ENCODE results near the gene PHF21A. TPM values are rescaled to one million over a fixed set of nuclear protein-coding genes. Genes with fewer than 3 reads are reported as not detected.

Gene PHF21A
- total RNA-seq, 2 donors from 2014 or later = 69.2 to 70.2 TPM

- Mint-ChIP-seq H3K36me3 (ENCODE audit: insufficient read depth in 2 of 2) (peaks cover 0 to 2% of the 10 kb centered on the region in 2 donors), H3K4me3 (no peak overlapping the region), H3K27ac (no peak overlapping the region), H3K27me3 (ENCODE audit: low read depth) (no peaks in the 10 kb centered on the region), H3K9me3 (no peaks in the 10 kb centered on the region), H3K4me1 (ENCODE audit: low read depth) (peaks cover 12% of the 10 kb centered on the region)
- DNase-seq (no peak), ATAC-seq (replicated peaks in 1 of 2) (no peak)
These were observed 183.3 kb downstream of the PHF21A start for GRCh38 chr11:45937916-45938315.

- Mint-ChIP-seq H3K9me3 (no peaks in the 10 kb centered on the region), H3K36me3 (ENCODE audit: insufficient read depth in 2 of 2) (peaks cover 0 to 2% of the 10 kb centered on the region in 2 donors), H3K27me3 (ENCODE audit: low read depth) (no peaks in the 10 kb centered on the region), H3K27ac (peak overlapping the region; percentile 8), H3K4me1 (ENCODE audit: low read depth) (peaks cover 4% of the 10 kb centered on the region), H3K4me3 (no peak overlapping the region)
- ATAC-seq (replicated peaks in 1 of 2) (no peak), DNase-seq (no peak)
These were observed 184.7 kb downstream of the PHF21A start for GRCh38 chr11:45936511-45937054.

GRCh38 chr11:45935349-45936064, 185.7 kb downstream of the PHF21A start:
- Mint-ChIP-seq H3K4me3 (no peak overlapping the region), H3K9me3 (no peaks in the 10 kb centered on the region), H3K27ac (no peak overlapping the region), H3K4me1 (ENCODE audit: low read depth) (peaks cover 6% of the 10 kb centered on the region), H3K36me3 (ENCODE audit: insufficient read depth in 2 of 2) (peaks cover 0 to 2% of the 10 kb centered on the region in 2 donors), H3K27me3 (ENCODE audit: low read depth) (no peaks in the 10 kb centered on the region)
- ATAC-seq (replicated peaks in 1 of 2) (no peak), DNase-seq (no peak)

- peaks cover 14% of the 10 kb centered on the region for H3K4me1 Mint-ChIP-seq (ENCODE audit: low read depth)
- H3K27ac Mint-ChIP-seq = no peak overlapping the region
- DNase-seq (no peak), ATAC-seq (replicated peaks in 1 of 2) (no peak)
- H3K9me3 Mint-ChIP-seq = no peaks in the 10 kb centered on the region
- no peak overlapping the region for H3K4me3 Mint-ChIP-seq
- no peaks in the 10 kb centered on the region for H3K27me3 Mint-ChIP-seq (ENCODE audit: low read depth)
- peaks cover 0 to 2% of the 10 kb centered on the region in 2 donors for H3K36me3 Mint-ChIP-seq (ENCODE audit: insufficient read depth in 2 of 2)
These were observed 186.5 kb downstream of the PHF21A start for GRCh38 chr11:45934580-45935318.

- no peaks in the 10 kb centered on the region for H3K9me3 Mint-ChIP-seq
- H3K4me1 Mint-ChIP-seq (ENCODE audit: low read depth) = peaks cover 16% of the 10 kb centered on the region
- ATAC-seq (replicated peaks in 1 of 2) = no peak
- H3K36me3 Mint-ChIP-seq (ENCODE audit: insufficient read depth in 2 of 2) = peaks cover 0 to 2% of the 10 kb centered on the region in 2 donors
- no peak overlapping the region for H3K27ac Mint-ChIP-seq
- no peaks in the 10 kb centered on the region for H3K27me3 Mint-ChIP-seq (ENCODE audit: low read depth)
- DNase-seq = no peak
- H3K4me3 Mint-ChIP-seq = no peak overlapping the region
These were observed 187.2 kb downstream of the PHF21A start for GRCh38 chr11:45933846-45934579.

- no peak for ATAC-seq (replicated peaks in 1 of 2)
- no peak overlapping the region for H3K27ac Mint-ChIP-seq
- no peak for DNase-seq
- H3K27me3 Mint-ChIP-seq (ENCODE audit: low read depth) = no peaks in the 10 kb centered on the region
- no peaks in the 10 kb centered on the region for H3K9me3 Mint-ChIP-seq
- H3K36me3 Mint-ChIP-seq (ENCODE audit: insufficient read depth in 2 of 2) = no peaks in the 10 kb centered on the region
- H3K4me1 Mint-ChIP-seq (ENCODE audit: low read depth) = peaks cover 16% of the 10 kb centered on the region
- H3K4me3 Mint-ChIP-seq = no peak overlapping the region
These were observed 188.0 kb downstream of the PHF21A start for GRCh38 chr11:45933131-45933831.

- no peaks in the 10 kb centered on the region for H3K9me3 Mint-ChIP-seq
- DNase-seq = no peak
- no peaks in the 10 kb centered on the region for H3K27me3 Mint-ChIP-seq (ENCODE audit: low read depth)
- no peaks in the 10 kb centered on the region for H3K36me3 Mint-ChIP-seq (ENCODE audit: insufficient read depth in 2 of 2)
- no peak overlapping the region for H3K4me3 Mint-ChIP-seq
- ATAC-seq (replicated peaks in 1 of 2) = no peak
- H3K27ac Mint-ChIP-seq = no peak overlapping the region
- peaks cover 16% of the 10 kb centered on the region for H3K4me1 Mint-ChIP-seq (ENCODE audit: low read depth)
These were observed 189.0 kb downstream of the PHF21A start for GRCh38 chr11:45932217-45932616.

GRCh38 chr11:45931739-45932138, 189.5 kb downstream of the PHF21A start:
- Mint-ChIP-seq H3K27ac (no peak overlapping the region), H3K36me3 (ENCODE audit: insufficient read depth in 2 of 2) (no peaks in the 10 kb centered on the region), H3K4me3 (no peak overlapping the region), H3K27me3 (ENCODE audit: low read depth) (no peaks in the 10 kb centered on the region), H3K9me3 (no peaks in the 10 kb centered on the region), H3K4me1 (ENCODE audit: low read depth) (peaks cover 16% of the 10 kb centered on the region)
- no peak for ATAC-seq (replicated peaks in 1 of 2)
- DNase-seq = no peak

DNA sequence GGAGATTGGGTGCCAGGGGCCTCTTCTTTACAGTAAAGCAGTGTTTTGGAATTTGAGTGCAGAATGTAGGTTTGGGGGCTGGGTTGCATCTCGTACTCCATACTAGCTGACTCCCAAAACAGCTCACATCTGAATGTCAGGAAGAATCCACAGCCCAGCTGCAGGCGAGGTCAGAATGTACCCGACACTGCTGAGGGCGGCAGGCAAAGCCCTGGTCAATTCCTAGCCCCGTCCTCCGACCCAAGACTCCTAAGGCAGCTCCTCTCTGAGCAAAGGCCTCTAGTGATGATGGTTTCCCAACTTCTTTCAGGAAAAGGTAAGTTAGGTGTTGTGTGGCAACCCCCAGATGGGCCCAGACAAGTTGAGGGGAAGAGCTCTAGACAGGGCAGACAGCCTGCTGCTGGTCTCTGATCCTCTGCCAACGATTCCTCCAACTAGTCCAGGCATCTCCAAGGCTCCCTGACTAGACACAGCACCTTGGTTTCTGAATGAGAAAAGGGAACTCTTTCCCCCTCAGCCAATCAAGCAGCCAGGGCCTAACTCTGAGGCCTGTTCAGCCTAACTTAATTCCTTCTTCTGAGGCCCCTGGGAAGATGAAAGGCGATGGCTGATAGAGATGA, 190.2 kb downstream of the PHF21A start:
- H3K4me1 Mint-ChIP-seq (ENCODE audit: low read depth) = peaks cover 16% of the 10 kb centered on the region
- H3K9me3 Mint-ChIP-seq = no peaks in the 10 kb centered on the region
- H3K4me3 Mint-ChIP-seq = no peak overlapping the region
- no peaks in the 10 kb centered on the region for H3K27me3 Mint-ChIP-seq (ENCODE audit: low read depth)
- DNase-seq (no peak), ATAC-seq (replicated peaks in 1 of 2) (no peak)
- peak overlapping the region; percentile 1 for H3K27ac Mint-ChIP-seq
- H3K36me3 Mint-ChIP-seq (ENCODE audit: insufficient read depth in 2 of 2) = no peaks in the 10 kb centered on the region

DNA sequence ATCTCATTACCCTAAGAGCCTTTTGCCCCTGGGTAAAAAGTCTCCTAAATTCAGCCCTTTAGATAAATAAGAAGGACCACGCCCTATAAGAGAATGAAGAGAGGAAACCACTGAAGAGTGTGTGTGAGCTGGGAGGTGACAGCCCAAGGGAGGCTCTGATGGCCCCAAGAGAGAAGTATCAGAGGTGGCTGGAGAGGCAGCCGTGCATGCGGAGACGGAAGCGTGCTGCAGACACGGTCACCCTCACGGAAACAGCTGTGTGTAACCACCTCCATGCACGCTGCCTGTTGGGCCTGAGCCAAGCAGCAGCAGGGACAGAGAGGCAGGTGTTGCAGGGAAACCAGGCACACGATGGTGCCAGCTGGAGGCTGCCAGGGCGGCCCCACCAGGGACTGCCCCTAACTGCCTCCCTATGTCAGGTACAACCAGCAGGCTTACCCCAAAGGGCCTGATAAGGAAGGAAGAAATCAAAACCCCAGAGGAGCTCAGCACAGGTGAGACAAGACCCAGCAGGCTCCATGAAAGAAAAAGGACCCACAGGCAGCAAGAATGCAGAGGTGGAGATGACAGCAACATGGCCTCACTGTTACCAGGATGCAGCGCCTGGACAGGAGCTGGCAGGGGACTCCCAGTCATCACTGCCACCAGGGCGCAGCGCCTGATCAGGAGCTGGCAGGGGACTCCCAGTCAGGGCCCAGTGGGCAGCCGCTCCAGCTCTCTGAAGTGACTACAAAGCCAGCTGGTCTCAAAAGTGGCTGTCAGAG, 191.0 kb downstream of the PHF21A start:
- ATAC-seq (replicated peaks in 1 of 2) = peak; percentile 64 to 70
- H3K27me3 Mint-ChIP-seq (ENCODE audit: low read depth) = no peaks in the 10 kb centered on the region

DNA sequence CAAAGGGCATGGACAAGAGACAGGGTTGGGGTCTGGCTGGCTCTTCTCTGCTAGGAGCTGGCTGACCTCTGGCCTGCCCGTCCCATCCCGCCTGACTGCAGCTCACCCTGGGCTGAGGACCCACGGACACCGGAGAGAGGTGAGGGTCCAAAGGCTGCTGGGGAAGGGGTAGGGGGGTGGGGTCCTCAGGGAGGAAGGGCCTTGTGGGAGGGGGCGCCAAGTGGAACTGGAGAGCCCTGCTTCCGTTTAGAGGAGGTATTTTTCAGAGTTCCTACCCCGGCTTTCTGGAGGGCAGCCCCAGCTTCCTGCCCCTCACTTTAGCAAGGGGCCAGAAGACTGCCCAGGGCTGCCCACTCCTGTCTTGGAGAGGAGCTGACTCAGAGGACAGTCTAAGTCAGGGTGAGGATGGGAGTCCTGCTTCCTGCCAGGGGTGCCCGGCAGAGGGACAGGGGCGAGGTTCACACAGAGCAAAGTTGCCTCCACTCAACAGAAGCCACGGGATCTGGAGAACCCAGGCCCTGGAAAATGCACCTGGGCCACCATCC, 191.7 kb downstream of the PHF21A start:
- peaks cover 1% of the 10 kb centered on the region for H3K27me3 Mint-ChIP-seq (ENCODE audit: low read depth)
- DNase-seq = no peak
- H3K27ac Mint-ChIP-seq = peak overlapping the region; percentile 70
- H3K4me3 Mint-ChIP-seq = peak overlapping the region; percentile 10 to 57
- no peaks in the 10 kb centered on the region for H3K9me3 Mint-ChIP-seq
- H3K4me1 Mint-ChIP-seq (ENCODE audit: low read depth) = peaks cover 16% of the 10 kb centered on the region
- peak; percentile 22 to 36 for ATAC-seq (replicated peaks in 1 of 2)
- H3K36me3 Mint-ChIP-seq (ENCODE audit: insufficient read depth in 2 of 2) = no peaks in the 10 kb centered on the region

More for the DNA sequence above, 191.0 kb downstream of the PHF21A start:
- H3K4me1 Mint-ChIP-seq (ENCODE audit: low read depth) = peaks cover 16% of the 10 kb centered on the region
- H3K4me3 Mint-ChIP-seq = peak overlapping the region; percentile 10 to 57
- peak overlapping the region; percentile 70 for H3K27ac Mint-ChIP-seq
- H3K9me3 Mint-ChIP-seq = no peaks in the 10 kb centered on the region
- no peaks in the 10 kb centered on the region for H3K36me3 Mint-ChIP-seq (ENCODE audit: insufficient read depth in 2 of 2)
- peak; percentile 25 to 37 for DNase-seq
